Colonic mucosa (tissue), 4 donors: Measurements from ENCODE around the gene SHPK. TPM values are rescaled to one million over a fixed set of nuclear protein-coding genes. Genes with fewer than 3 reads are reported as not detected.

Experiments
- DNase-seq: peaks from one replicate; pipeline ENCODE4 v3.0.0-alpha.2; 2020
- H3K27ac ChIP-seq: fragments of 200-600 bp; one replicate; pipeline ENCODE4 v1.8.0; 2021
- H3K27me3 ChIP-seq: fragments of 200-600 bp; one replicate; pipeline ENCODE4 v1.8.0; 2021
- H3K36me3 ChIP-seq: fragments of 200-600 bp; one replicate; pipeline ENCODE4 v1.8.0; 2021
- H3K4me1 ChIP-seq: fragments of 200-600 bp; one replicate; pipeline ENCODE4 v1.8.0; 2021; ENCODE audit warnings: mild to moderate bottlenecking
- H3K4me3 ChIP-seq: fragments of 200-600 bp; one replicate; pipeline ENCODE4 v1.8.0; 2021
- H3K9ac ChIP-seq, 2 donors: one replicate each; pipeline ENCODE4 v1.7.0; 2013; ENCODE audit warnings: control low read depth in 2 of 2, low read depth in 2 of 2, low read length in 2 of 2
- H3K9me3 ChIP-seq: fragments of 200-600 bp; one replicate; pipeline ENCODE4 v1.8.0; 2021
- intact Hi-C: fragments of 100-400 bp; cut with DNase I; formaldehyde crosslinking; loops from one replicate; pipeline ENCODE4 v1.14.1; 2022
- total RNA-seq, 2 donors: library from RNA; stranded (reverse); fragmentation: NEBNext Ultra II Directional in 1 of 2; extraction: Animal tissue kit (Norgen Biotek cat#: 25700) in 1 of 2; gene quantifications; one replicate each; pipeline ENCODE4 v1.2.1, GENCODE V29; 2021
- TF ChIP-seq, protein P1 (sequence below): fragments of 200-600 bp; IDR thresholded peaks from one replicate; pipeline ENCODE4 v1.8.0; 2022; ENCODE audit warnings: antibody characterized with exemption, mild to moderate bottlenecking
- donor health status: healthy.
- donor health status: DM: no; HTN: no; CAD: no.
- donor health status: DM: no; HTN: no; CAD: no.

SHPK gene
- total RNA-seq, 2 donors from 2014 or later, result 21.5 to 23.5 TPM

GRCh38 chr17:3681057-3681456, 45.0 kb upstream of the SHPK start:
- no peak for DNase-seq

GRCh38 chr17:3679531-3680126, 43.6 kb upstream of the SHPK start:
- H3K27me3 ChIP-seq, result peaks cover 9% of the 10 kb centered on the region
- DNase-seq, result no peak
- no peaks in the 10 kb centered on the region for H3K9me3 ChIP-seq
- no peaks in the 10 kb centered on the region for H3K4me1 ChIP-seq
- H3K27ac ChIP-seq, result no peak overlapping the region
- H3K9ac ChIP-seq, result no peak overlapping the region
- intact Hi-C loops, result no loop called here
- TF ChIP-seq, protein P1, sequence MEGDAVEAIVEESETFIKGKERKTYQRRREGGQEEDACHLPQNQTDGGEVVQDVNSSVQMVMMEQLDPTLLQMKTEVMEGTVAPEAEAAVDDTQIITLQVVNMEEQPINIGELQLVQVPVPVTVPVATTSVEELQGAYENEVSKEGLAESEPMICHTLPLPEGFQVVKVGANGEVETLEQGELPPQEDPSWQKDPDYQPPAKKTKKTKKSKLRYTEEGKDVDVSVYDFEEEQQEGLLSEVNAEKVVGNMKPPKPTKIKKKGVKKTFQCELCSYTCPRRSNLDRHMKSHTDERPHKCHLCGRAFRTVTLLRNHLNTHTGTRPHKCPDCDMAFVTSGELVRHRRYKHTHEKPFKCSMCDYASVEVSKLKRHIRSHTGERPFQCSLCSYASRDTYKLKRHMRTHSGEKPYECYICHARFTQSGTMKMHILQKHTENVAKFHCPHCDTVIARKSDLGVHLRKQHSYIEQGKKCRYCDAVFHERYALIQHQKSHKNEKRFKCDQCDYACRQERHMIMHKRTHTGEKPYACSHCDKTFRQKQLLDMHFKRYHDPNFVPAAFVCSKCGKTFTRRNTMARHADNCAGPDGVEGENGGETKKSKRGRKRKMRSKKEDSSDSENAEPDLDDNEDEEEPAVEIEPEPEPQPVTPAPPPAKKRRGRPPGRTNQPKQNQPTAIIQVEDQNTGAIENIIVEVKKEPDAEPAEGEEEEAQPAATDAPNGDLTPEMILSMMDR, result no peak
- no peak overlapping the region for H3K4me3 ChIP-seq
- no peaks in the 10 kb centered on the region for H3K36me3 ChIP-seq

More at GRCh38 chr17:3681057-3681456, 45.0 kb upstream of the SHPK start:
- Histone ChIP-seq H3K27me3 (peaks cover 9% of the 10 kb centered on the region), H3K27ac (no peak overlapping the region), H3K4me3 (no peak overlapping the region), H3K36me3 (no peaks in the 10 kb centered on the region), H3K9ac (no peak overlapping the region), H3K4me1 (no peaks in the 10 kb centered on the region), H3K9me3 (no peaks in the 10 kb centered on the region)
- intact Hi-C loops, result no loop called here
- TF ChIP-seq, protein P1, result no peak

- Histone ChIP-seq H3K27me3 (peaks cover 3% of the 10 kb centered on the region), H3K27ac (no peak overlapping the region), H3K36me3 (no peaks in the 10 kb centered on the region), H3K9ac (no peak overlapping the region), H3K9me3 (no peaks in the 10 kb centered on the region), H3K4me3 (no peak overlapping the region), H3K4me1 (no peaks in the 10 kb centered on the region)
- TF ChIP-seq, protein P1, result no peak
- intact Hi-C loops, result no loop called here
- no peak for DNase-seq
These were observed 42.9 kb upstream of the SHPK start for GRCh38 chr17:3678821-3679530.

DNA sequence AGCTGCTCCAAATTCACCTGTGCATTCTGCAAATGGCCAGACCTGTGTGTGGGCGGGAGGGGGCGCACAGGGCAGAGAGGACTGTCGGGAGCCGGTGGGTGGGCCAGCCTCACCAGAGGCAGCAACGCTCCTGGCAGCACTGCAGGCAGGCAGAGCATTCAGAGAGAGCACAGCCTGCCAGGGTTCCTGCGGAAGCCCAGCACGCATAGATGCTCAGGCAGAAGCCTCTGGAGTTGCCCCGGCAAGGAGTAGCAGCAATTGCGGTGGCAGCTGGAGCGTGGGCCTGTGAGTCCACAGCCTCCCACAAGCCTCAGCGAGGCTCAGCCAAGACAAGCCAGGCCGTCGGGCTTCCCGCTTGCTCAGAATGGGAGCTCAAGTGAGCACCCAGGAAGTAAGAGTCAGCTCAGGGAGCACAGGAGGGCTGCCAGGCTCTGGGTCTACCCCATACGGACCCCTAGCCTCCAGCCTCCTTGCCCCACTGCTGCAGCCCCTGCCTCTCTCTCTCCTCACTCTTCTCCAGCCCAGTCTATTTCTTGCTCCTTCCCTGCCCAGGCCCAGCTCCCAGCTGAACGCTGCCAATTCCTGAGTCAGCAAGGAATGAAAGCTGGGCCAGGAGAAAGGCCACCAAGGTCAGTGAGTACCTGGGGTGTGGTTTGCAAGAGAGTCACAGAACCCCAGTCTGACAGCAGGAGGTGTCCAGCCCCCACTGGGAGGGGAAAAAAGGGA, 42.2 kb upstream of the SHPK start:
- no peaks in the 10 kb centered on the region for H3K4me1 ChIP-seq
- no peak overlapping the region for H3K27ac ChIP-seq
- TF ChIP-seq, protein P1, result no peak
- no peaks in the 10 kb centered on the region for H3K27me3 ChIP-seq
- H3K9me3 ChIP-seq, result no peaks in the 10 kb centered on the region
- H3K36me3 ChIP-seq, result no peaks in the 10 kb centered on the region
- DNase-seq, result no peak
- no peak overlapping the region for H3K4me3 ChIP-seq
- intact Hi-C loops, result no loop called here
- H3K9ac ChIP-seq, result no peak overlapping the region

DNA sequence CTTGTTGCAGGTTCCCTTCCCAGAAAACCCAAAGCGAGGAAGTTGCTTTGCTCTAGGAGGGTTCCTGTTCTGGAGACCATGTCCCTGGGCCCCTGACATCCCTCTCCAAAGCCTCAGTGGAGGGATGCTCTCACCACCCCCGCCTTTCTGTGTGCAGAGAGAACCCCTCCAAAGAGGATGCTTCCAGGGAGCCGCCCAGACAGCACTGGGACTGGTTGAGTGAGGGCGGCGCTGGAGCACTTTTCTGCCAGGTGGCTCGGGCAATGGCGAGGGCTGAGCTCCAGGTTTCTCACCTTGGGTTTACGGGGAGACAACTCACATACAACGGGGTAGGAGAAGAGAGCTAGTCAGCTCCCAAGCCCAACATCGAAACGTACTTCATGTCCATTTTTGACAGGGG, 39.8 kb upstream of the SHPK start:
- no peak overlapping the region for H3K27ac ChIP-seq
- no peaks in the 10 kb centered on the region for H3K4me1 ChIP-seq
- no peaks in the 10 kb centered on the region for H3K36me3 ChIP-seq
- TF ChIP-seq, protein P1, result no peak
- no peak overlapping the region for H3K4me3 ChIP-seq
- H3K9me3 ChIP-seq, result no peaks in the 10 kb centered on the region
- no peak for DNase-seq
- no peak overlapping the region for H3K9ac ChIP-seq
- intact Hi-C loops, result no loop called here
- H3K27me3 ChIP-seq, result no peaks in the 10 kb centered on the region
